ENCODE data around the gene CHI3L2.

The CHI3L2 gene

GRCh38 chr1:111227434-111227833 is at the start of gene CHI3L2:
CHI3L2 (plus strand) TSS chr1:111227713; CDS start chr1:111227730, 17 bp downstream.
- Histone ChIP-seq H3K9me3 (ENCODE audit: control insufficient read depth, insufficient read depth, low read length) (no peaks in the 10 kb centered on the region), H3K9ac (ENCODE audit: low read depth, low read length) (no peak within 1 kb of the TSS), H3K4me3 (ENCODE audit: low read depth, low read length) (no peak within 1 kb of the TSS), H3K36me3 (ENCODE audit: control insufficient read depth, insufficient read depth, low read length) (no peaks in the 10 kb centered on the region), H3K4me1 (ENCODE audit: control insufficient read depth, insufficient read depth, low read length) (peaks cover 16% of the 10 kb centered on the region; the same call in 1 of the 2 replicates), H3K27me3 (ENCODE audit: control insufficient read depth, insufficient read depth, low read length) (peaks cover 3% of the 10 kb centered on the region; the same call in 1 of the 2 replicates), H3K27ac (ENCODE audit: low read depth, low read length) (peak within 1 kb of the TSS; percentile 59)

- Histone ChIP-seq H3K4me1 (ENCODE audit: control insufficient read depth, insufficient read depth, low read length) (no peaks in the 10 kb centered on the region), H3K36me3 (ENCODE audit: control insufficient read depth, insufficient read depth, low read length) (peaks cover 59% of the 10 kb centered on the region)
These were observed 47.5 kb upstream of the CHI3L2 start for GRCh38 chr1:111179968-111180533.

GRCh38 chr1:111182052-111182451 is 45.5 kb upstream of the CHI3L2 start:
- H3K27me3 ChIP-seq (ENCODE audit: control insufficient read depth, insufficient read depth, low read length) = no peaks in the 10 kb centered on the region
- peaks cover 59% of the 10 kb centered on the region for H3K36me3 ChIP-seq (ENCODE audit: control insufficient read depth, insufficient read depth, low read length)
- H3K9me3 ChIP-seq (ENCODE audit: control insufficient read depth, insufficient read depth, low read length) = no peaks in the 10 kb centered on the region
- no peak overlapping the region for H3K9ac ChIP-seq (ENCODE audit: low read depth, low read length)
- no peak overlapping the region for H3K4me3 ChIP-seq (ENCODE audit: low read depth, low read length)
- H3K4me1 ChIP-seq (ENCODE audit: control insufficient read depth, insufficient read depth, low read length) = no peaks in the 10 kb centered on the region
- H3K27ac ChIP-seq (ENCODE audit: low read depth, low read length) = no peak overlapping the region

More at GRCh38 chr1:111179968-111180533, 47.5 kb upstream of the CHI3L2 start:
- H3K4me3 ChIP-seq (ENCODE audit: low read depth, low read length) = no peak overlapping the region
- H3K9me3 ChIP-seq (ENCODE audit: control insufficient read depth, insufficient read depth, low read length) = no peaks in the 10 kb centered on the region
- no peak overlapping the region for H3K27ac ChIP-seq (ENCODE audit: low read depth, low read length)
- no peak overlapping the region for H3K9ac ChIP-seq (ENCODE audit: low read depth, low read length)
- no peaks in the 10 kb centered on the region for H3K27me3 ChIP-seq (ENCODE audit: control insufficient read depth, insufficient read depth, low read length)

- no peaks in the 10 kb centered on the region for H3K9me3 ChIP-seq (ENCODE audit: control insufficient read depth, insufficient read depth, low read length)
- no peak overlapping the region for H3K4me3 ChIP-seq (ENCODE audit: low read depth, low read length)
- no peak overlapping the region for H3K9ac ChIP-seq (ENCODE audit: low read depth, low read length)
- H3K27ac ChIP-seq (ENCODE audit: low read depth, low read length) = no peak overlapping the region
- H3K4me1 ChIP-seq (ENCODE audit: control insufficient read depth, insufficient read depth, low read length) = no peaks in the 10 kb centered on the region
- H3K27me3 ChIP-seq (ENCODE audit: control insufficient read depth, insufficient read depth, low read length) = no peaks in the 10 kb centered on the region
- peaks cover 65% of the 10 kb centered on the region for H3K36me3 ChIP-seq (ENCODE audit: control insufficient read depth, insufficient read depth, low read length)
These were observed 44.0 kb upstream of the CHI3L2 start for GRCh38 chr1:111183308-111184069.

- no peak overlapping the region for H3K9ac ChIP-seq (ENCODE audit: low read depth, low read length)
- H3K27me3 ChIP-seq (ENCODE audit: control insufficient read depth, insufficient read depth, low read length) = no peaks in the 10 kb centered on the region
- no peak overlapping the region for H3K4me3 ChIP-seq (ENCODE audit: low read depth, low read length)
- H3K9me3 ChIP-seq (ENCODE audit: control insufficient read depth, insufficient read depth, low read length) = no peaks in the 10 kb centered on the region
- H3K4me1 ChIP-seq (ENCODE audit: control insufficient read depth, insufficient read depth, low read length) = no peaks in the 10 kb centered on the region
- H3K36me3 ChIP-seq (ENCODE audit: control insufficient read depth, insufficient read depth, low read length) = peaks cover 58% of the 10 kb centered on the region
- no peak overlapping the region for H3K27ac ChIP-seq (ENCODE audit: low read depth, low read length)
These were observed 42.9 kb upstream of the CHI3L2 start for GRCh38 chr1:111184663-111185062.

- H3K27ac ChIP-seq (ENCODE audit: low read depth, low read length) = peak overlapping the region; percentile 23
- no peak overlapping the region for H3K9ac ChIP-seq (ENCODE audit: low read depth, low read length)
- peaks cover 25% of the 10 kb centered on the region for H3K36me3 ChIP-seq (ENCODE audit: control insufficient read depth, insufficient read depth, low read length)
- H3K9me3 ChIP-seq (ENCODE audit: control insufficient read depth, insufficient read depth, low read length) = no peaks in the 10 kb centered on the region
- H3K4me1 ChIP-seq (ENCODE audit: control insufficient read depth, insufficient read depth, low read length) = 0 out of 2 replicates have a peak, but pooled peaks cover 6% of the 10 kb centered on the region
- no peaks in the 10 kb centered on the region for H3K27me3 ChIP-seq (ENCODE audit: control insufficient read depth, insufficient read depth, low read length)
- H3K4me3 ChIP-seq (ENCODE audit: low read depth, low read length) = no peak overlapping the region
These were observed 36.5 kb upstream of the CHI3L2 start for GRCh38 chr1:111190931-111191451.

DNA sequence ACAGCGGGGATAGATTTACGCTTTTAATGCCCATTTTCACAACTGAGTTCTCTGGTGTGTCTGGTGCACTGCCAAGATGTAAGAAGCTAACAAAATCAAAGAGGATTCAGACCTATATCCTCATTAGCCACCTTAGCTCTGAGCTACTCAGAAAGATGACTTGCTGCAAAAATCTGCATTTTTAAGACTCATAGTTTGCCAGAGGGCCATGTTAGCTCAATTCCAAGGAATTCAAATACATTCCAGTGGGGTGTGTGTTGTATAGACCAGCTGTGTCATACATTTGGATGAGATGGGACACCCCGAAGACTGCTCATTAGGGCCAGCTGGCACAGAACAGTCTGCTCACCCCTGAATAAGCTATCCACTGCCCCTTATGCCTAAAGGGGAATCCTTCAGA is 36.0 kb upstream of the CHI3L2 start:
- H3K4me1 ChIP-seq (ENCODE audit: control insufficient read depth, insufficient read depth, low read length) = 0 out of 2 replicates have a peak, but pooled peaks cover 6% of the 10 kb centered on the region
- H3K27ac ChIP-seq (ENCODE audit: low read depth, low read length) = peak overlapping the region; percentile 23
- no peaks in the 10 kb centered on the region for H3K9me3 ChIP-seq (ENCODE audit: control insufficient read depth, insufficient read depth, low read length)
- peaks cover 20% of the 10 kb centered on the region for H3K36me3 ChIP-seq (ENCODE audit: control insufficient read depth, insufficient read depth, low read length)
- H3K9ac ChIP-seq (ENCODE audit: low read depth, low read length) = no peak overlapping the region
- no peaks in the 10 kb centered on the region for H3K27me3 ChIP-seq (ENCODE audit: control insufficient read depth, insufficient read depth, low read length)
- H3K4me3 ChIP-seq (ENCODE audit: low read depth, low read length) = no peak overlapping the region

DNA sequence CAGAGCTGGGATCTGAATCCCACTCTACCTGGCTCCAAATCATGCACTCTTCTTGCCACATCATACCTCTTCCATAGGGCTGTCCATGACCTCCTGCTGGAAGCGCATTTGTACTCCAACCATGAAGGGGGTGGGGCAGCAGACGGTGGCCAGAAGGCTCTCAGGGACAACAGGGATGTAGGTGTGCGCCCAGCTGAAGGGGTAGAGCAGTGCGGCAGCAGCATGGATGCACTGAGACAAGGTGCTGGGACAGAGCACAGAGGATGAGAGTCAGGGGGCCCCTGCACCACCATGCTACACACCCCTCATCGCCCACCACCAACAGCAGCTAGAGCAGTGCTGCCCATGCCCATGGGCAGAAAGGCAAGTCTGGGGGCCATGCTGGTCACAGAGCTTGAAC is 35.4 kb upstream of the CHI3L2 start:
- Histone ChIP-seq H3K27ac (ENCODE audit: low read depth, low read length) (no peak overlapping the region), H3K9me3 (ENCODE audit: control insufficient read depth, insufficient read depth, low read length) (no peaks in the 10 kb centered on the region), H3K4me3 (ENCODE audit: low read depth, low read length) (no peak overlapping the region), H3K9ac (ENCODE audit: low read depth, low read length) (no peak overlapping the region), H3K4me1 (ENCODE audit: control insufficient read depth, insufficient read depth, low read length) (0 out of 2 replicates have a peak, but pooled peaks cover 6% of the 10 kb centered on the region), H3K36me3 (ENCODE audit: control insufficient read depth, insufficient read depth, low read length) (peaks cover 14% of the 10 kb centered on the region), H3K27me3 (ENCODE audit: control insufficient read depth, insufficient read depth, low read length) (no peaks in the 10 kb centered on the region)

GRCh38 chr1:111192658-111193519 is 34.6 kb upstream of the CHI3L2 start:
- Histone ChIP-seq H3K4me1 (ENCODE audit: control insufficient read depth, insufficient read depth, low read length) (0 out of 2 replicates have a peak, but pooled peaks cover 6% of the 10 kb centered on the region), H3K27me3 (ENCODE audit: control insufficient read depth, insufficient read depth, low read length) (no peaks in the 10 kb centered on the region), H3K4me3 (ENCODE audit: low read depth, low read length) (no peak overlapping the region), H3K36me3 (ENCODE audit: control insufficient read depth, insufficient read depth, low read length) (peaks cover 6% of the 10 kb centered on the region; the same call in 1 of the 2 replicates), H3K9me3 (ENCODE audit: control insufficient read depth, insufficient read depth, low read length) (no peaks in the 10 kb centered on the region), H3K27ac (ENCODE audit: low read depth, low read length) (no peak overlapping the region), H3K9ac (ENCODE audit: low read depth, low read length) (no peak overlapping the region)

DNA sequence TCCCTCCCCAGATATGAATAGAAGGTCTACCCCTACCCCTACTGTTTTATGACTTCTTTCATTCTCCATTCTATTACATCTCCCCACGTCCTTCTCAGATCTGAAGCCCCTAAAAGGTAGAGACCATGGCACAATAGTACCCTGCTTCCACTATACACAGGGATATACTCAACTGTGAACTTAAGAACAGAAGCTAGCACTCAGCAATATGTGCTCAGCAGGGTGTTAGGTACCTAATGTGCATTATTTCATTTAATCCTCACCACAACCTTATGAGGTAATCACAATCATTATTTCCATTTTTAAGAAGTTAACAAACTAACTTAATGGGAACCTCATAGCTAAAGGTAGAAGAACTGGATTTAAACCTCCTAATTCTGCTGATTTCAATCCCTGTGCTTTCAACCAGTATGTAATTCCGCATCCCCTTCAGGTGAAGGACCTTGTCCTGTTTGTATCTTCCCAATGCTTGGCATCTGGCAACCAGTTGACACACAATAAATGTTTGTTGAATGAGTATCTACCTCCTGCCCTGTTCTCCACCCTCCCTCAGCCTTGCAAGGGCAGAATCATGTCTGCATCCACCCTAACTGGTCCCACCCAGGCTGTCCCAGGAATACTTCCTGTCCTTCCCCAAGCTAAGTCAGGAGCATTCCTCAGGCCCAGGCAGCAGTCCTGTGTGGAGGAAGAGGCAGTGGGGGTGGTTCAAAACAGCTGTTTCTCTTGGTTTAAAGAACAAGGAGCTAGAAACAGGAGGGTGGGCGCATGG is 33.6 kb upstream of the CHI3L2 start:
- no peaks in the 10 kb centered on the region for H3K27me3 ChIP-seq (ENCODE audit: control insufficient read depth, insufficient read depth, low read length)
- no peak overlapping the region for H3K27ac ChIP-seq (ENCODE audit: low read depth, low read length)
- no peak overlapping the region for H3K9ac ChIP-seq (ENCODE audit: low read depth, low read length)
- H3K9me3 ChIP-seq (ENCODE audit: control insufficient read depth, insufficient read depth, low read length) = no peaks in the 10 kb centered on the region
- no peak overlapping the region for H3K4me3 ChIP-seq (ENCODE audit: low read depth, low read length)
- H3K4me1 ChIP-seq (ENCODE audit: control insufficient read depth, insufficient read depth, low read length) = 0 out of 2 replicates have a peak, but pooled peaks cover 6% of the 10 kb centered on the region
- H3K36me3 ChIP-seq (ENCODE audit: control insufficient read depth, insufficient read depth, low read length) = no peaks in the 10 kb centered on the region

Data from HUES48 (cell line).